K562 (cell line): ENCODE measurements around the gene SPTSSA. TPM values are rescaled to one million over a fixed set of nuclear protein-coding genes. Genes with fewer than 3 reads are reported as not detected.

Experiments
- CCAR2 ChIP-seq: fragments of 200-400 bp; formaldehyde crosslinking; IDR thresholded peaks from 2 replicates; pipeline ENCODE4 v1.6.1; 2017; ENCODE audit warnings: mild to moderate bottlenecking, low read depth, low read length
- ELF1 ChIP-seq: fragments of 200-800 bp; sonication (Bioruptor generic); IDR thresholded peaks from 2 replicates; pipeline ENCODE4 v1.6.1; 2016; ENCODE audit warnings: missing genetic modification characterization, missing compliant biosample characterization
- EZH2 ChIP-seq: IDR thresholded peaks from 2 replicates; pipeline ENCODE4 v1.6.1; 2012; ENCODE audit warnings: low read depth, mild to moderate bottlenecking, inconsistent platforms, low read length, borderline replicate concordance
- FOXO4 ChIP-seq: fragments of 450-650 bp; formaldehyde crosslinking; IDR thresholded peaks from 2 replicates; pipeline ENCODE4 v1.4.0; 2020; ENCODE audit warnings: mild to moderate bottlenecking, moderate library complexity
- HOMEZ ChIP-seq: fragments of 250-450 bp; sonication (Bioruptor Pico); IDR thresholded peaks from 2 replicates; pipeline ENCODE4 v1.4.0; 2020; ENCODE audit warnings: mild to moderate bottlenecking, moderate library complexity
- KDM5B ChIP-seq: fragments of 200-600 bp; sonication (generic); IDR thresholded peaks from 2 replicates; pipeline ENCODE4 v1.6.1; 2012; ENCODE audit warnings: low read depth, mild to moderate bottlenecking, moderate library complexity, low read length, control low read depth, inconsistent platforms; ENCODE audit not compliant: insufficient replicate concordance
- NR2C1 ChIP-seq, 2 experiments: fragments of 450-650 bp; IDR thresholded peaks; 2 replicates each; pipeline ENCODE4 v1.6.1; 2017; ENCODE audit warnings: mild to moderate bottlenecking in 2 of 2, antibody characterized with exemption in 1 of 2, inconsistent platforms in 1 of 2, missing compliant biosample characterization in 1 of 2, missing genetic modification characterization in 1 of 2
- PYGO2 ChIP-seq: fragments of 450-650 bp; IDR thresholded peaks from 2 replicates; pipeline ENCODE4 v1.6.1; 2016; ENCODE audit warnings: mild to moderate bottlenecking, missing genetic modification characterization, moderate library complexity, missing compliant biosample characterization
- SMARCE1 ChIP-seq: fragments of 450-650 bp; IDR thresholded peaks from 2 replicates; pipeline ENCODE4 v1.7.1; 2016; ENCODE audit warnings: mild to moderate bottlenecking
- SRSF1 ChIP-seq: fragments of 200-400 bp; formaldehyde crosslinking; IDR thresholded peaks from 2 replicates; pipeline ENCODE4 v1.6.1; 2017; ENCODE audit warnings: mild to moderate bottlenecking, low read depth, low read length, moderate library complexity
- ZNF174 ChIP-seq: fragments of 250-450 bp; sonication (Bioruptor Pico); IDR thresholded peaks from 2 replicates; pipeline ENCODE4 v1.4.0; 2020; ENCODE audit warnings: mild to moderate bottlenecking
- ZNF347 ChIP-seq: fragments of 450-650 bp; formaldehyde crosslinking; IDR thresholded peaks from 2 replicates; pipeline ENCODE4 v1.4.0; 2020; ENCODE audit warnings: low read depth, mild to moderate bottlenecking, moderate library complexity
- polyA plus RNA-seq, 8 experiments: library from polyadenylated mRNA; depleted of rRNA in 4 of 8; stranded (reverse) in 5 of 8; unstranded in 3 of 8; fragments of >200 nt; fragmentation: Nextera tagmentation in 2 of 8; fragmentation: Illumina TruSeq in 1 of 8; extraction: Ambion mirVana in 2 of 8; extraction: Trizol in 1 of 8; gene quantifications; 2 replicates each; pipeline versions ENCODE4 v1.2.1 to v1.2.3, GENCODE V29; 2011 to 2014; ENCODE audit warnings: inconsistent platforms in 1 of 8, missing spikeins in 1 of 8
- total RNA-seq, 7 experiments: library from RNA; depleted of rRNA in 6 of 7; stranded (reverse); fragments of >200 nt in 6 of 7; fragmentation: Illumina TruSeq in 2 of 7; extraction: Trizol in 2 of 7; gene quantifications; 2 replicates each; pipeline versions ENCODE4 v1.2.1 to v1.2.3, GENCODE V29; 2011 to 2021; ENCODE audit warnings: low replicate concordance in 1 of 7
- TF ChIP-seq, protein P1 (sequence below): sonication (generic); formaldehyde crosslinking; IDR thresholded peaks from 2 replicates; pipeline ENCODE4 v1.8.0; 2023; ENCODE audit warnings: missing genetic modification reagents, mild to moderate bottlenecking, borderline replicate concordance
- TF ChIP-seq, protein P2 (sequence below): sonication (generic); formaldehyde crosslinking; IDR thresholded peaks from 2 replicates; pipeline ENCODE4 v1.8.0; 2022; ENCODE audit warnings: mild to moderate bottlenecking, low read depth, missing genetic modification reagents
- TF ChIP-seq, protein P3 (sequence below): fragments of 450-650 bp; IDR thresholded peaks from 2 replicates; pipeline ENCODE4 v1.6.1; 2014; ENCODE audit warnings: low read depth, mild to moderate bottlenecking, moderate library complexity, borderline replicate concordance

SPTSSA gene
- total and polyA plus RNA-seq, 9 of the 15 experiments (the other 6 are each of a cell fraction or from before 2014, with no cell fraction given): 6.8 to 35.7 (median 22.0) TPM

GRCh38 chr14:34496679-34497513, 34.9 kb upstream of the SPTSSA start (continued):
- TF ChIP-seq KDM5B (peak; percentile 53), CCAR2 (no peak), ELF1 (tag) (no peak; the same call in 1 of the 2 replicates), HOMEZ (CRISPR knock-in tag) (no peak), EZH2 (no peak), NR2C1 (IDR thresholded peaks at IDR 0.05) (no peak), NR2C1 (tag; IDR thresholded peaks at IDR 0.05) (no peak), SMARCE1 (peak; percentile 68), PYGO2 (tag) (no peak), SRSF1 (no peak), ZNF347 (CRISPR knock-in tag) (no peak), ZNF174 (CRISPR knock-in tag) (no peak), FOXO4 (no peak)
- TF ChIP-seq, protein P1, sequence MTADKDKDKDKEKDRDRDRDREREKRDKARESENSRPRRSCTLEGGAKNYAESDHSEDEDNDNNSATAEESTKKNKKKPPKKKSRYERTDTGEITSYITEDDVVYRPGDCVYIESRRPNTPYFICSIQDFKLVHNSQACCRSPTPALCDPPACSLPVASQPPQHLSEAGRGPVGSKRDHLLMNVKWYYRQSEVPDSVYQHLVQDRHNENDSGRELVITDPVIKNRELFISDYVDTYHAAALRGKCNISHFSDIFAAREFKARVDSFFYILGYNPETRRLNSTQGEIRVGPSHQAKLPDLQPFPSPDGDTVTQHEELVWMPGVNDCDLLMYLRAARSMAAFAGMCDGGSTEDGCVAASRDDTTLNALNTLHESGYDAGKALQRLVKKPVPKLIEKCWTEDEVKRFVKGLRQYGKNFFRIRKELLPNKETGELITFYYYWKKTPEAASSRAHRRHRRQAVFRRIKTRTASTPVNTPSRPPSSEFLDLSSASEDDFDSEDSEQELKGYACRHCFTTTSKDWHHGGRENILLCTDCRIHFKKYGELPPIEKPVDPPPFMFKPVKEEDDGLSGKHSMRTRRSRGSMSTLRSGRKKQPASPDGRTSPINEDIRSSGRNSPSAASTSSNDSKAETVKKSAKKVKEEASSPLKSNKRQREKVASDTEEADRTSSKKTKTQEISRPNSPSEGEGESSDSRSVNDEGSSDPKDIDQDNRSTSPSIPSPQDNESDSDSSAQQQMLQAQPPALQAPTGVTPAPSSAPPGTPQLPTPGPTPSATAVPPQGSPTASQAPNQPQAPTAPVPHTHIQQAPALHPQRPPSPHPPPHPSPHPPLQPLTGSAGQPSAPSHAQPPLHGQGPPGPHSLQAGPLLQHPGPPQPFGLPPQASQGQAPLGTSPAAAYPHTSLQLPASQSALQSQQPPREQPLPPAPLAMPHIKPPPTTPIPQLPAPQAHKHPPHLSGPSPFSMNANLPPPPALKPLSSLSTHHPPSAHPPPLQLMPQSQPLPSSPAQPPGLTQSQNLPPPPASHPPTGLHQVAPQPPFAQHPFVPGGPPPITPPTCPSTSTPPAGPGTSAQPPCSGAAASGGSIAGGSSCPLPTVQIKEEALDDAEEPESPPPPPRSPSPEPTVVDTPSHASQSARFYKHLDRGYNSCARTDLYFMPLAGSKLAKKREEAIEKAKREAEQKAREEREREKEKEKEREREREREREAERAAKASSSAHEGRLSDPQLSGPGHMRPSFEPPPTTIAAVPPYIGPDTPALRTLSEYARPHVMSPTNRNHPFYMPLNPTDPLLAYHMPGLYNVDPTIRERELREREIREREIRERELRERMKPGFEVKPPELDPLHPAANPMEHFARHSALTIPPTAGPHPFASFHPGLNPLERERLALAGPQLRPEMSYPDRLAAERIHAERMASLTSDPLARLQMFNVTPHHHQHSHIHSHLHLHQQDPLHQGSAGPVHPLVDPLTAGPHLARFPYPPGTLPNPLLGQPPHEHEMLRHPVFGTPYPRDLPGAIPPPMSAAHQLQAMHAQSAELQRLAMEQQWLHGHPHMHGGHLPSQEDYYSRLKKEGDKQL (CRISPR knock-in tag): no peak
- TF ChIP-seq, protein P2, sequence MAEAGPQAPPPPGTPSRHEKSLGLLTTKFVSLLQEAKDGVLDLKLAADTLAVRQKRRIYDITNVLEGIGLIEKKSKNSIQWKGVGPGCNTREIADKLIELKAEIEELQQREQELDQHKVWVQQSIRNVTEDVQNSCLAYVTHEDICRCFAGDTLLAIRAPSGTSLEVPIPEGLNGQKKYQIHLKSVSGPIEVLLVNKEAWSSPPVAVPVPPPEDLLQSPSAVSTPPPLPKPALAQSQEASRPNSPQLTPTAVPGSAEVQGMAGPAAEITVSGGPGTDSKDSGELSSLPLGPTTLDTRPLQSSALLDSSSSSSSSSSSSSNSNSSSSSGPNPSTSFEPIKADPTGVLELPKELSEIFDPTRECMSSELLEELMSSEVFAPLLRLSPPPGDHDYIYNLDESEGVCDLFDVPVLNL: no peak
- TF ChIP-seq, protein P3, sequence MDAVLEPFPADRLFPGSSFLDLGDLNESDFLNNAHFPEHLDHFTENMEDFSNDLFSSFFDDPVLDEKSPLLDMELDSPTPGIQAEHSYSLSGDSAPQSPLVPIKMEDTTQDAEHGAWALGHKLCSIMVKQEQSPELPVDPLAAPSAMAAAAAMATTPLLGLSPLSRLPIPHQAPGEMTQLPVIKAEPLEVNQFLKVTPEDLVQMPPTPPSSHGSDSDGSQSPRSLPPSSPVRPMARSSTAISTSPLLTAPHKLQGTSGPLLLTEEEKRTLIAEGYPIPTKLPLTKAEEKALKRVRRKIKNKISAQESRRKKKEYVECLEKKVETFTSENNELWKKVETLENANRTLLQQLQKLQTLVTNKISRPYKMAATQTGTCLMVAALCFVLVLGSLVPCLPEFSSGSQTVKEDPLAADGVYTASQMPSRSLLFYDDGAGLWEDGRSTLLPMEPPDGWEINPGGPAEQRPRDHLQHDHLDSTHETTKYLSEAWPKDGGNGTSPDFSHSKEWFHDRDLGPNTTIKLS: 0 out of 2 replicates have a peak, but pooled peaks have one; percentile 46
